HCT116 (cell line): ENCODE data around the gene ATP2A3.

Experiments used
- CEBPB ChIP-seq: IDR thresholded peaks from 2 replicates; pipeline ENCODE4 v1.6.1; 2012; ENCODE audit warnings: low read depth
- CTCF ChIP-seq, 3 experiments: fragments of 200-600 bp in 1 of 3; sonication (generic) in 1 of 3; IDR thresholded peaks in 2 of 3; conservative IDR thresholded peaks in 1 of 3; 2 replicates each; pipeline ENCODE4 v1.5.1; 2012 to 2017; ENCODE audit warnings: low read depth in 2 of 3, low read length in 2 of 3, antibody characterized with exemption in 1 of 3, borderline replicate concordance in 1 of 3, control low read depth in 1 of 3, mild to moderate bottlenecking in 1 of 3, mixed read lengths in 1 of 3, mixed run types in 1 of 3, moderate library complexity in 1 of 3; ENCODE audit not compliant: insufficient read depth in 1 of 3
- JUND ChIP-seq: IDR thresholded peaks from 2 replicates; pipeline ENCODE4 v1.6.1; 2012
- MAX ChIP-seq: IDR thresholded peaks from 2 replicates; pipeline ENCODE4 v1.6.1; 2012
- POLR2A ChIP-seq: IDR thresholded peaks from 2 replicates; pipeline ENCODE4 v1.7.0; 2011; ENCODE audit warnings: borderline replicate concordance; ENCODE audit not compliant: insufficient read depth, insufficient read length; ENCODE audit errors: extremely low read depth
- REST ChIP-seq: IDR thresholded peaks from 2 replicates; pipeline ENCODE4 v1.6.1; 2012; ENCODE audit warnings: low read depth
- SP1 ChIP-seq: IDR thresholded peaks from 2 replicates; pipeline ENCODE4 v1.6.1; 2012; ENCODE audit warnings: low read depth
- YY1 ChIP-seq: IDR thresholded peaks from 2 replicates; pipeline ENCODE4 v1.6.1; 2011; ENCODE audit warnings: low read length, low read depth, moderate library complexity, mild to moderate bottlenecking; ENCODE audit not compliant: insufficient replicate concordance; ENCODE audit errors: extremely low read depth
- ZBTB33 ChIP-seq: IDR thresholded peaks from 2 replicates; pipeline ENCODE4 v1.6.1; 2011; ENCODE audit warnings: mild to moderate bottlenecking, low read length, moderate library complexity; ENCODE audit not compliant: insufficient replicate concordance; ENCODE audit errors: extremely low read depth
- ZFX ChIP-seq: fragments of 450-650 bp; IDR thresholded peaks from 2 replicates; pipeline ENCODE4 v1.6.1; 2017

GRCh38 chr17:3983606-3984484 lies 19.6 kb upstream of the ATP2A3 start:
- TF ChIP-seq REST: no peak
- no peak for TF ChIP-seq YY1
- TF ChIP-seq CEBPB: no peak
- no peak for TF ChIP-seq POLR2A
- no peak for TF ChIP-seq SP1
- TF ChIP-seq CTCF (IDR thresholded peaks at IDR 0.05 in 2 of 3, conservative IDR thresholded peaks at IDR 0.05 in 1 of 3; ENCODE audit: borderline replicate concordance in 1 of 3, insufficient read depth in 1 of 3, low read depth in 2 of 3, low read length in 2 of 3): no peak
- TF ChIP-seq JUND: no peak
- TF ChIP-seq ZBTB33: no peak
- no peak for TF ChIP-seq MAX
- TF ChIP-seq ZFX: no peak
